ENCODE measurements around the gene FRMD4B.

FRMD4B gene

GRCh38 chr3:69186575-69187093 lies 199.3 kb downstream of the FRMD4B start:
- no peaks in the 10 kb centered on the region for H3K36me3 ChIP-seq (ENCODE audit: control insufficient read depth, insufficient read depth, low read length)

GRCh38 chr3:69182588-69183316 lies 203.1 kb downstream of the FRMD4B start:
- peak overlapping the region; percentile 59 for H3K27ac ChIP-seq (ENCODE audit: low read depth, low read length)
- H3K4me3 ChIP-seq (ENCODE audit: low read depth, low read length): no peak overlapping the region
- peaks cover 20% of the 10 kb centered on the region for H3K4me1 ChIP-seq (ENCODE audit: control insufficient read depth, insufficient read depth, low read length)
- H3K9ac ChIP-seq (ENCODE audit: low read depth, low read length): no peak overlapping the region
- H3K9me3 ChIP-seq (ENCODE audit: control insufficient read depth, insufficient read depth, low read length): no peaks in the 10 kb centered on the region
- H3K27me3 ChIP-seq (ENCODE audit: control insufficient read depth, insufficient read depth, low read length): no peaks in the 10 kb centered on the region
- no peaks in the 10 kb centered on the region; the same call in 1 of the 2 replicates for H3K36me3 ChIP-seq (ENCODE audit: control insufficient read depth, insufficient read depth, low read length)

More at GRCh38 chr3:69186575-69187093, 199.3 kb downstream of the FRMD4B start:
- H3K9ac ChIP-seq (ENCODE audit: low read depth, low read length): no peak overlapping the region
- no peak overlapping the region for H3K27ac ChIP-seq (ENCODE audit: low read depth, low read length)
- H3K4me1 ChIP-seq (ENCODE audit: control insufficient read depth, insufficient read depth, low read length): peaks cover 14% of the 10 kb centered on the region
- no peak overlapping the region for H3K4me3 ChIP-seq (ENCODE audit: low read depth, low read length)
- H3K9me3 ChIP-seq (ENCODE audit: control insufficient read depth, insufficient read depth, low read length): no peaks in the 10 kb centered on the region
- H3K27me3 ChIP-seq (ENCODE audit: control insufficient read depth, insufficient read depth, low read length): no peaks in the 10 kb centered on the region

GRCh38 chr3:69181592-69182211 lies 204.2 kb downstream of the FRMD4B start:
- H3K4me3 ChIP-seq (ENCODE audit: low read depth, low read length): peak overlapping the region; percentile 35; the same call in 1 of the 2 replicates
- no peaks in the 10 kb centered on the region for H3K27me3 ChIP-seq (ENCODE audit: control insufficient read depth, insufficient read depth, low read length)
- no peaks in the 10 kb centered on the region for H3K9me3 ChIP-seq (ENCODE audit: control insufficient read depth, insufficient read depth, low read length)
- no peak overlapping the region for H3K9ac ChIP-seq (ENCODE audit: low read depth, low read length)
- H3K4me1 ChIP-seq (ENCODE audit: control insufficient read depth, insufficient read depth, low read length): peaks cover 20% of the 10 kb centered on the region
- peak overlapping the region; percentile 71 for H3K27ac ChIP-seq (ENCODE audit: low read depth, low read length)
- H3K36me3 ChIP-seq (ENCODE audit: control insufficient read depth, insufficient read depth, low read length): no peaks in the 10 kb centered on the region; the same call in 1 of the 2 replicates

- Histone ChIP-seq H3K9ac (ENCODE audit: low read depth, low read length) (no peak overlapping the region), H3K27ac (ENCODE audit: low read depth, low read length) (peak overlapping the region; percentile 71), H3K4me3 (ENCODE audit: low read depth, low read length) (peak overlapping the region; percentile 35; the same call in 1 of the 2 replicates), H3K9me3 (ENCODE audit: control insufficient read depth, insufficient read depth, low read length) (no peaks in the 10 kb centered on the region), H3K27me3 (ENCODE audit: control insufficient read depth, insufficient read depth, low read length) (no peaks in the 10 kb centered on the region), H3K36me3 (ENCODE audit: control insufficient read depth, insufficient read depth, low read length) (no peaks in the 10 kb centered on the region; the same call in 1 of the 2 replicates), H3K4me1 (ENCODE audit: control insufficient read depth, insufficient read depth, low read length) (peaks cover 20% of the 10 kb centered on the region)
Measured at GRCh38 chr3:69180869-69181591, 204.9 kb downstream of the FRMD4B start.

- Histone ChIP-seq H3K9ac (ENCODE audit: low read depth, low read length) (no peak overlapping the region), H3K4me3 (ENCODE audit: low read depth, low read length) (no peak overlapping the region), H3K36me3 (ENCODE audit: control insufficient read depth, insufficient read depth, low read length) (no peaks in the 10 kb centered on the region; the same call in 1 of the 2 replicates), H3K27ac (ENCODE audit: low read depth, low read length) (no peak overlapping the region), H3K4me1 (ENCODE audit: control insufficient read depth, insufficient read depth, low read length) (peaks cover 20% of the 10 kb centered on the region), H3K27me3 (ENCODE audit: control insufficient read depth, insufficient read depth, low read length) (no peaks in the 10 kb centered on the region), H3K9me3 (ENCODE audit: control insufficient read depth, insufficient read depth, low read length) (no peaks in the 10 kb centered on the region)
Measured at GRCh38 chr3:69179740-69180372, 206.0 kb downstream of the FRMD4B start.

GRCh38 chr3:69178838-69179739 lies 206.8 kb downstream of the FRMD4B start:
- no peak overlapping the region for H3K4me3 ChIP-seq (ENCODE audit: low read depth, low read length)
- H3K36me3 ChIP-seq (ENCODE audit: control insufficient read depth, insufficient read depth, low read length): no peaks in the 10 kb centered on the region; the same call in 1 of the 2 replicates
- H3K9me3 ChIP-seq (ENCODE audit: control insufficient read depth, insufficient read depth, low read length): no peaks in the 10 kb centered on the region
- peaks cover 20% of the 10 kb centered on the region for H3K4me1 ChIP-seq (ENCODE audit: control insufficient read depth, insufficient read depth, low read length)
- no peaks in the 10 kb centered on the region for H3K27me3 ChIP-seq (ENCODE audit: control insufficient read depth, insufficient read depth, low read length)
- H3K27ac ChIP-seq (ENCODE audit: low read depth, low read length): no peak overlapping the region
- no peak overlapping the region for H3K9ac ChIP-seq (ENCODE audit: low read depth, low read length)

GRCh38 chr3:69178082-69178481 lies 207.8 kb downstream of the FRMD4B start:
- no peaks in the 10 kb centered on the region; the same call in 1 of the 2 replicates for H3K36me3 ChIP-seq (ENCODE audit: control insufficient read depth, insufficient read depth, low read length)
- H3K4me3 ChIP-seq (ENCODE audit: low read depth, low read length): no peak overlapping the region
- H3K9me3 ChIP-seq (ENCODE audit: control insufficient read depth, insufficient read depth, low read length): no peaks in the 10 kb centered on the region
- no peak overlapping the region for H3K9ac ChIP-seq (ENCODE audit: low read depth, low read length)
- peaks cover 20% of the 10 kb centered on the region for H3K4me1 ChIP-seq (ENCODE audit: control insufficient read depth, insufficient read depth, low read length)
- H3K27ac ChIP-seq (ENCODE audit: low read depth, low read length): no peak overlapping the region
- H3K27me3 ChIP-seq (ENCODE audit: control insufficient read depth, insufficient read depth, low read length): no peaks in the 10 kb centered on the region

GRCh38 chr3:69174871-69175737 lies 210.8 kb downstream of the FRMD4B start:
- Histone ChIP-seq H3K9ac (ENCODE audit: low read depth, low read length) (no peak overlapping the region), H3K36me3 (ENCODE audit: control insufficient read depth, insufficient read depth, low read length) (no peaks in the 10 kb centered on the region; the same call in 1 of the 2 replicates), H3K4me3 (ENCODE audit: low read depth, low read length) (no peak overlapping the region), H3K4me1 (ENCODE audit: control insufficient read depth, insufficient read depth, low read length) (no peaks in the 10 kb centered on the region), H3K27ac (ENCODE audit: low read depth, low read length) (no peak overlapping the region), H3K27me3 (ENCODE audit: control insufficient read depth, insufficient read depth, low read length) (no peaks in the 10 kb centered on the region), H3K9me3 (ENCODE audit: control insufficient read depth, insufficient read depth, low read length) (no peaks in the 10 kb centered on the region)

GRCh38 chr3:69174445-69174844 lies 211.4 kb downstream of the FRMD4B start:
- Histone ChIP-seq H3K9ac (ENCODE audit: low read depth, low read length) (no peak overlapping the region), H3K36me3 (ENCODE audit: control insufficient read depth, insufficient read depth, low read length) (no peaks in the 10 kb centered on the region; the same call in 1 of the 2 replicates), H3K27ac (ENCODE audit: low read depth, low read length) (no peak overlapping the region), H3K4me1 (ENCODE audit: control insufficient read depth, insufficient read depth, low read length) (no peaks in the 10 kb centered on the region), H3K4me3 (ENCODE audit: low read depth, low read length) (no peak overlapping the region), H3K9me3 (ENCODE audit: control insufficient read depth, insufficient read depth, low read length) (no peaks in the 10 kb centered on the region), H3K27me3 (ENCODE audit: control insufficient read depth, insufficient read depth, low read length) (no peaks in the 10 kb centered on the region)
